ENCODE data around the gene PACSIN1. TPM values are rescaled to one million over a fixed set of nuclear protein-coding genes. Genes with fewer than 3 reads are reported as not detected.

Gene PACSIN1
- total RNA-seq, 4 donors from 2014 or later, result 0.11 to 0.40 TPM; not detected in 2

- Histone ChIP-seq H3K4me1 (no peaks in the 10 kb centered on the region), H3K27me3 (no peaks in the 10 kb centered on the region), H3K4me3 (no peak overlapping the region), H3K9me3 (no peaks in the 10 kb centered on the region), H3K27ac (no peak overlapping the region), H3K36me3 (no peaks in the 10 kb centered on the region)
- TF ChIP-seq CTCF (IDR thresholded peaks at IDR 0.05) (no peak), POLR2AphosphoS5 (IDR thresholded peaks at IDR 0.05) (no peak), POLR2A (IDR thresholded peaks at IDR 0.05) (no peak), EP300 (IDR thresholded peaks at IDR 0.05) (no peak)
- 88% methylated on average over 1 of the region's 1 CpG for WGBS
- no peak for DNase-seq (ENCODE audit: low spot score in 2 of 2)
Observed at GRCh38 chr6:34473967-34474366, 8.1 kb downstream of the PACSIN1 start.

GRCh38 chr6:34474754-34475153 is 8.9 kb downstream of the PACSIN1 start:
- Histone ChIP-seq H3K27me3 (no peaks in the 10 kb centered on the region), H3K4me1 (no peaks in the 10 kb centered on the region), H3K4me3 (no peak overlapping the region), H3K9me3 (no peaks in the 10 kb centered on the region), H3K36me3 (no peaks in the 10 kb centered on the region), H3K27ac (no peak overlapping the region)
- TF ChIP-seq CTCF (IDR thresholded peaks at IDR 0.05) (no peak), POLR2AphosphoS5 (IDR thresholded peaks at IDR 0.05) (no peak), EP300 (IDR thresholded peaks at IDR 0.05) (no peak), POLR2A (IDR thresholded peaks at IDR 0.05) (no peak)
- 82% methylated on average over 2 of the region's 2 CpGs for WGBS
- DNase-seq (ENCODE audit: low spot score in 2 of 2), result no peak

GRCh38 chr6:34475238-34475682 is 9.4 kb downstream of the PACSIN1 start:
- TF ChIP-seq CTCF (IDR thresholded peaks at IDR 0.05) (no peak), POLR2A (IDR thresholded peaks at IDR 0.05) (no peak)
- Histone ChIP-seq H3K36me3 (no peaks in the 10 kb centered on the region), H3K4me3 (no peak overlapping the region), H3K27me3 (no peaks in the 10 kb centered on the region), H3K4me1 (no peaks in the 10 kb centered on the region), H3K9me3 (no peaks in the 10 kb centered on the region), H3K27ac (no peak overlapping the region)
- DNase-seq (ENCODE audit: low spot score in 2 of 2), result no peak
- 54% methylated on average over 4 of the region's 5 CpGs for WGBS

GRCh38 chr6:34475767-34476328 is 10.0 kb downstream of the PACSIN1 start:
- Histone ChIP-seq H3K9me3 (no peaks in the 10 kb centered on the region), H3K4me1 (no peaks in the 10 kb centered on the region), H3K27me3 (no peaks in the 10 kb centered on the region), H3K4me3 (no peak overlapping the region), H3K36me3 (no peaks in the 10 kb centered on the region), H3K27ac (no peak overlapping the region)
- TF ChIP-seq EP300 (IDR thresholded peaks at IDR 0.05) (no peak), POLR2A (IDR thresholded peaks at IDR 0.05) (no peak), POLR2AphosphoS5 (IDR thresholded peaks at IDR 0.05) (no peak), CTCF (IDR thresholded peaks at IDR 0.05) (no peak)
- WGBS, result 60% methylated on average over 7 of the region's 7 CpGs
- no peak for DNase-seq (ENCODE audit: low spot score in 2 of 2)

- Histone ChIP-seq H3K4me1 (no peaks in the 10 kb centered on the region), H3K27ac (no peak overlapping the region), H3K4me3 (no peak overlapping the region), H3K27me3 (no peaks in the 10 kb centered on the region), H3K36me3 (no peaks in the 10 kb centered on the region), H3K9me3 (no peaks in the 10 kb centered on the region)
- no peak for TF ChIP-seq POLR2AphosphoS5 (IDR thresholded peaks at IDR 0.05)
- no peak for TF ChIP-seq EP300 (IDR thresholded peaks at IDR 0.05)
- no peak for TF ChIP-seq CTCF (IDR thresholded peaks at IDR 0.05)
- TF ChIP-seq POLR2A (IDR thresholded peaks at IDR 0.05), result no peak
- no peak for DNase-seq (ENCODE audit: low spot score in 2 of 2)
- 61% methylated on average over 4 of the region's 5 CpGs for whole genome bisulfite sequencing
Observed at GRCh38 chr6:34476447-34476846, 10.6 kb downstream of the PACSIN1 start.
